Neural cell (in vitro differentiated cells): ENCODE measurements around the gene RAET1G.
"Not testable (repeated sequence)": the region's sequence is repeated elsewhere in the genome, so short reads cannot be mapped to it uniquely, and the experiment has no call there.

Experiments used
- POLR2AphosphoS5 ChIP-seq: IDR thresholded peaks from 2 replicates; pipeline ENCODE4 v1.6.1; 2012
- RAD21 ChIP-seq: fragments of 450-650 bp; conservative IDR thresholded peaks from 2 replicates; pipeline ENCODE4 v1.6.1; 2014; ENCODE audit warnings: antibody characterized with exemption, mild to moderate bottlenecking, moderate library complexity
- TF ChIP-seq, protein P1 (sequence below): IDR thresholded peaks from 2 replicates; pipeline ENCODE4 v1.6.1; 2012; ENCODE audit warnings: borderline replicate concordance
- TF ChIP-seq, protein P2 (sequence below): fragments of 450-650 bp; IDR thresholded peaks from 2 replicates; pipeline ENCODE4 v1.5.1; 2014; ENCODE audit warnings: antibody characterized with exemption, mild to moderate bottlenecking, moderate library complexity; ENCODE audit not compliant: poor library complexity, severe bottlenecking

DNA sequence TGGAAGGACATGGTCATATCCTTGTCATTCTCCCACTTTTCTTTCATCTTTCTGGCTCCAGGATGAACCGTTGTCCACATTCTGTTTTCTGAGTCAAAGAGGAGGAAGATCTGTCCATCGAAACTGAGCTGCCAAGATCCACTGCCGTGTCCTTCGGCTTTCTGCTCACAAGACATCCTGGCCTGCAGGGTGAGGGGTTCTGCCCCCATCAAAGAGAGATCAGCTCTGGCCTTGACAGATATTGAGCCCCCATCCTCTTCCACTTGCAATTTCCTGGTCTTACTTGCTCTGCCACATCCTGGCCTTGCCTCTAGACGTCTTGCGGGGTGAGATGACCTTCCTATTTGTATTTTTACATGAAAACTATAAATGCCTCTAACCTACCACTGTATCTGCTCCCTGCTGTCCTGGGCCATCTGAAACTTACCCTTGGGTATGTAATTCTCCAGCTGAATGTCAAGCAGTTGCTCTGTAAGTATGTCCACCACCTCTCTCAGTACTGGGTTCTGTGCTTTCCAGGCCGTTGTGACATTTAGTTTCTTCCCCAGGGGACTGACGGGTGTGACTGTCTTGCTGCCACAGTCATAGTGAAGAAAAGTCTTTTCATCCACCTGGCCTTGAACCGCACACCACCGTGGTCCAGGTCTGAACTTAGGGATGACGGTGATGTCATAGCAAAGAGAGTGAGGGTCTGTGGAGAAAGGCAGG, 3.6 kb downstream of the RAET1G start:
- TF ChIP-seq, protein P1, sequence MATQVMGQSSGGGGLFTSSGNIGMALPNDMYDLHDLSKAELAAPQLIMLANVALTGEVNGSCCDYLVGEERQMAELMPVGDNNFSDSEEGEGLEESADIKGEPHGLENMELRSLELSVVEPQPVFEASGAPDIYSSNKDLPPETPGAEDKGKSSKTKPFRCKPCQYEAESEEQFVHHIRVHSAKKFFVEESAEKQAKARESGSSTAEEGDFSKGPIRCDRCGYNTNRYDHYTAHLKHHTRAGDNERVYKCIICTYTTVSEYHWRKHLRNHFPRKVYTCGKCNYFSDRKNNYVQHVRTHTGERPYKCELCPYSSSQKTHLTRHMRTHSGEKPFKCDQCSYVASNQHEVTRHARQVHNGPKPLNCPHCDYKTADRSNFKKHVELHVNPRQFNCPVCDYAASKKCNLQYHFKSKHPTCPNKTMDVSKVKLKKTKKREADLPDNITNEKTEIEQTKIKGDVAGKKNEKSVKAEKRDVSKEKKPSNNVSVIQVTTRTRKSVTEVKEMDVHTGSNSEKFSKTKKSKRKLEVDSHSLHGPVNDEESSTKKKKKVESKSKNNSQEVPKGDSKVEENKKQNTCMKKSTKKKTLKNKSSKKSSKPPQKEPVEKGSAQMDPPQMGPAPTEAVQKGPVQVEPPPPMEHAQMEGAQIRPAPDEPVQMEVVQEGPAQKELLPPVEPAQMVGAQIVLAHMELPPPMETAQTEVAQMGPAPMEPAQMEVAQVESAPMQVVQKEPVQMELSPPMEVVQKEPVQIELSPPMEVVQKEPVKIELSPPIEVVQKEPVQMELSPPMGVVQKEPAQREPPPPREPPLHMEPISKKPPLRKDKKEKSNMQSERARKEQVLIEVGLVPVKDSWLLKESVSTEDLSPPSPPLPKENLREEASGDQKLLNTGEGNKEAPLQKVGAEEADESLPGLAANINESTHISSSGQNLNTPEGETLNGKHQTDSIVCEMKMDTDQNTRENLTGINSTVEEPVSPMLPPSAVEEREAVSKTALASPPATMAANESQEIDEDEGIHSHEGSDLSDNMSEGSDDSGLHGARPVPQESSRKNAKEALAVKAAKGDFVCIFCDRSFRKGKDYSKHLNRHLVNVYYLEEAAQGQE = not testable (repeated sequence)
- TF ChIP-seq RAD21, POLR2AphosphoS5: not testable (repeated sequence)
- TF ChIP-seq, protein P2, sequence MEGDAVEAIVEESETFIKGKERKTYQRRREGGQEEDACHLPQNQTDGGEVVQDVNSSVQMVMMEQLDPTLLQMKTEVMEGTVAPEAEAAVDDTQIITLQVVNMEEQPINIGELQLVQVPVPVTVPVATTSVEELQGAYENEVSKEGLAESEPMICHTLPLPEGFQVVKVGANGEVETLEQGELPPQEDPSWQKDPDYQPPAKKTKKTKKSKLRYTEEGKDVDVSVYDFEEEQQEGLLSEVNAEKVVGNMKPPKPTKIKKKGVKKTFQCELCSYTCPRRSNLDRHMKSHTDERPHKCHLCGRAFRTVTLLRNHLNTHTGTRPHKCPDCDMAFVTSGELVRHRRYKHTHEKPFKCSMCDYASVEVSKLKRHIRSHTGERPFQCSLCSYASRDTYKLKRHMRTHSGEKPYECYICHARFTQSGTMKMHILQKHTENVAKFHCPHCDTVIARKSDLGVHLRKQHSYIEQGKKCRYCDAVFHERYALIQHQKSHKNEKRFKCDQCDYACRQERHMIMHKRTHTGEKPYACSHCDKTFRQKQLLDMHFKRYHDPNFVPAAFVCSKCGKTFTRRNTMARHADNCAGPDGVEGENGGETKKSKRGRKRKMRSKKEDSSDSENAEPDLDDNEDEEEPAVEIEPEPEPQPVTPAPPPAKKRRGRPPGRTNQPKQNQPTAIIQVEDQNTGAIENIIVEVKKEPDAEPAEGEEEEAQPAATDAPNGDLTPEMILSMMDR = not testable (repeated sequence)
